DND-41 (cell line): Measurements from ENCODE around the gene ASPSCR1.

Experiments
- ATAC-seq: fragments of 200-7000 bp; cut with Tn5 transposase; 3 replicates; pipeline ENCODE4 v1.9.1; 2021; ENCODE audit warnings: low read depth; ENCODE audit not compliant: insufficient read depth
- DNase-seq: peaks from one replicate; pipeline ENCODE4 v3.0.0-alpha.2; 2020
- H2AFZ ChIP-seq: 2 replicates; pipeline ENCODE4 v1.6.0; 2012; ENCODE audit warnings: low read depth, low read length
- H3K27ac ChIP-seq: 2 replicates; pipeline ENCODE4 v1.5.1; 2012; ENCODE audit warnings: low read length, inconsistent platforms
- H3K27me3 ChIP-seq: fragments of 200-600 bp; sonication (generic); 2 replicates; pipeline ENCODE4 v1.6.0; 2012; ENCODE audit warnings: low read length, mild to moderate bottlenecking, inconsistent platforms; ENCODE audit not compliant: insufficient read depth, poor library complexity
- H3K36me3 ChIP-seq: 2 replicates; pipeline ENCODE4 v1.5.1; 2012; ENCODE audit warnings: low read length, inconsistent platforms; ENCODE audit not compliant: insufficient read depth
- H3K4me1 ChIP-seq: 2 replicates; pipeline ENCODE4 v1.5.1; 2012; ENCODE audit warnings: mild to moderate bottlenecking, low read length; ENCODE audit not compliant: insufficient read depth
- H3K4me2 ChIP-seq: 2 replicates; pipeline ENCODE4 v1.6.0; 2012; ENCODE audit warnings: mild to moderate bottlenecking, moderate library complexity, low read length, inconsistent platforms; ENCODE audit not compliant: insufficient read depth
- H3K4me3 ChIP-seq, 2 experiments: fragments of 200-600 bp in 1 of 2; shearing (Covaris generic) in 1 of 2; 2 replicates each; pipeline ENCODE4 v1.5.1; 2012 to 2016; ENCODE audit warnings: inconsistent platforms in 2 of 2, low read length in 2 of 2, mild to moderate bottlenecking in 2 of 2, low read depth in 1 of 2, moderate library complexity in 1 of 2
- H3K79me2 ChIP-seq: 2 replicates; pipeline ENCODE4 v1.6.0; 2012; ENCODE audit warnings: low read length, inconsistent platforms; ENCODE audit not compliant: insufficient read depth
- H3K9ac ChIP-seq: 2 replicates; pipeline ENCODE4 v1.6.0; 2012; ENCODE audit warnings: low read depth, mild to moderate bottlenecking, inconsistent platforms, low read length, moderate library complexity
- H3K9me3 ChIP-seq: 2 replicates; pipeline ENCODE4 v1.5.1; 2012; ENCODE audit warnings: low read length, moderate library complexity, mild to moderate bottlenecking, inconsistent platforms; ENCODE audit not compliant: insufficient read depth, severe bottlenecking
- H4K20me1 ChIP-seq: 2 replicates; pipeline ENCODE4 v1.6.0; 2012; ENCODE audit warnings: low read length; ENCODE audit not compliant: insufficient read depth
- CTCF ChIP-seq: IDR thresholded peaks from 2 replicates; pipeline ENCODE4 v1.5.1; 2012; ENCODE audit warnings: borderline replicate concordance, low read length, moderate library complexity, mild to moderate bottlenecking; ENCODE audit not compliant: poor library complexity, severe bottlenecking; ENCODE audit errors: extremely low read depth
- EZH2 ChIP-seq: IDR thresholded peaks from 3 replicates; pipeline ENCODE4 v1.6.1; 2012; ENCODE audit warnings: borderline replicate concordance, low read depth, mild to moderate bottlenecking, moderate library complexity, low read length, inconsistent platforms; ENCODE audit not compliant: severe bottlenecking

The ASPSCR1 gene

GRCh38 chr17:82035956-82036633 lies 58.7 kb downstream of the ASPSCR1 start:
- Histone ChIP-seq H3K9ac (peak overlapping the region; percentile 74), H3K9me3 (no peaks in the 10 kb centered on the region), H3K4me3 (peak overlapping the region; percentile 67 to 68; a peak in 3 of 4 replicates), H4K20me1 (peaks cover 29% of the 10 kb centered on the region), H3K36me3 (peaks cover 28% of the 10 kb centered on the region), H2AFZ (no peak overlapping the region), H3K79me2 (peaks cover 21% of the 10 kb centered on the region), H3K4me1 (peaks cover 36% of the 10 kb centered on the region), H3K27me3 (no peaks in the 10 kb centered on the region), H3K27ac (peak overlapping the region; percentile 77), H3K4me2 (peak overlapping the region; percentile 85)
- ATAC-seq (no peak), DNase-seq (no peak)
- TF ChIP-seq EZH2, result no peak
- no peak for TF ChIP-seq CTCF

GRCh38 chr17:82036634-82037091 lies 59.2 kb downstream of the ASPSCR1 start:
- Histone ChIP-seq H3K9ac (peak overlapping the region; percentile 74), H2AFZ (peak overlapping the region; percentile 65)
- no peak for ATAC-seq

GRCh38 chr17:82037092-82037888 lies 59.9 kb downstream of the ASPSCR1 start, which contains the start of gene DCXR:
TSS of gene DCXR (minus strand) at chr17:82037697. CDS start at chr17:82037682, 15 bp downstream.
- peaks cover 16% of the 10 kb centered on the region for H3K79me2 ChIP-seq
- TF ChIP-seq CTCF, result peak; percentile 93
- no peak for TF ChIP-seq EZH2
- H3K36me3 ChIP-seq, result peaks cover 28% of the 10 kb centered on the region
- DNase-seq (peak; percentile 98), ATAC-seq (peak; percentile 94)
- H3K27ac ChIP-seq, result peak within 1 kb of the TSS; percentile 77
- H2AFZ ChIP-seq, result peak within 1 kb of the TSS; percentile 99
- H3K4me1 ChIP-seq, result peaks cover 31% of the 10 kb centered on the region
- H3K9me3 ChIP-seq, result no peaks in the 10 kb centered on the region
- H3K4me2 ChIP-seq, result peak within 1 kb of the TSS; percentile 85
- peak within 1 kb of the TSS; percentile 67 to 68 for H3K4me3 ChIP-seq
- H3K27me3 ChIP-seq, result no peaks in the 10 kb centered on the region
- H3K9ac ChIP-seq, result peak within 1 kb of the TSS; percentile 74
- peaks cover 29% of the 10 kb centered on the region for H4K20me1 ChIP-seq

More at GRCh38 chr17:82036634-82037091, 59.2 kb downstream of the ASPSCR1 start:
- H3K4me2 ChIP-seq, result peak overlapping the region; percentile 85
- peaks cover 29% of the 10 kb centered on the region for H4K20me1 ChIP-seq
- H3K79me2 ChIP-seq, result peaks cover 21% of the 10 kb centered on the region
- H3K27me3 ChIP-seq, result no peaks in the 10 kb centered on the region
- H3K4me3 ChIP-seq, result peak overlapping the region; percentile 67 to 68
- H3K36me3 ChIP-seq, result peaks cover 28% of the 10 kb centered on the region
- peaks cover 36% of the 10 kb centered on the region for H3K4me1 ChIP-seq
- no peak for DNase-seq
- no peaks in the 10 kb centered on the region for H3K9me3 ChIP-seq
- peak overlapping the region; percentile 77 for H3K27ac ChIP-seq
- no peak for TF ChIP-seq EZH2
- no peak for TF ChIP-seq CTCF
